Measurements from ENCODE around the gene SCG5.
"Not testable (repeated sequence)": the region's sequence is repeated elsewhere in the genome, so short reads cannot be mapped to it uniquely, and the experiment has no call there.

SCG5 gene

GRCh38 chr15:32641517-32642059 is at the start of gene SCG5:
SCG5 (plus strand) TSS chr15:32641710; CDS start chr15:32643593, 1,883 bp downstream.
- H4K20me1 ChIP-seq (ENCODE audit: insufficient read depth): no peaks in the 10 kb centered on the region
- no peak within 1 kb of the TSS for H3K4me2 ChIP-seq

GRCh38 chr15:32593151-32593550 is 48.4 kb upstream of the SCG5 start, which contains the start of gene GOLGA8N:
GOLGA8N (plus strand) TSS chr15:32593456.
- H3K36me3 ChIP-seq (ENCODE audit: insufficient read depth); H3K9ac ChIP-seq; H3K27me3 ChIP-seq (ENCODE audit: insufficient read depth, low read depth); H3K79me2 ChIP-seq (ENCODE audit: insufficient read depth, low read depth); H3K4me3 ChIP-seq (IDR thresholded peaks at IDR 0.05; ENCODE audit: insufficient read depth, low read depth, low read length); H4K20me1 ChIP-seq (ENCODE audit: insufficient read depth); H3K27ac ChIP-seq; H3K4me1 ChIP-seq (ENCODE audit: low read depth, poor library complexity, severe bottlenecking); H2AFZ ChIP-seq (ENCODE audit: low read depth); H3K4me2 ChIP-seq: not testable (repeated sequence)

More at GRCh38 chr15:32641517-32642059, at the start of gene SCG5:
- no peak within 1 kb of the TSS for H3K4me3 ChIP-seq (IDR thresholded peaks at IDR 0.05; ENCODE audit: insufficient read depth, low read depth, low read length)
- no peaks in the 10 kb centered on the region for H3K79me2 ChIP-seq (ENCODE audit: insufficient read depth, low read depth)
- TF ChIP-seq CTCF (conservative IDR thresholded peaks at IDR 0.05; ENCODE audit: low read depth, low read length): no peak
- no peak within 1 kb of the TSS for H2AFZ ChIP-seq (ENCODE audit: low read depth)
- peaks cover 6% of the 10 kb centered on the region; the same call in 1 of the 2 replicates for H3K36me3 ChIP-seq (ENCODE audit: insufficient read depth)
- H3K27me3 ChIP-seq (ENCODE audit: insufficient read depth, low read depth): no peaks in the 10 kb centered on the region
- no peak within 1 kb of the TSS for H3K9ac ChIP-seq
- no peak within 1 kb of the TSS for H3K27ac ChIP-seq
- H3K4me1 ChIP-seq (ENCODE audit: low read depth, poor library complexity, severe bottlenecking): no peaks in the 10 kb centered on the region

- not testable (repeated sequence) for H3K4me1 ChIP-seq (ENCODE audit: low read depth, poor library complexity, severe bottlenecking); H3K36me3 ChIP-seq (ENCODE audit: insufficient read depth); H3K4me3 ChIP-seq (IDR thresholded peaks at IDR 0.05; ENCODE audit: insufficient read depth, low read depth, low read length); H3K4me2 ChIP-seq; H3K79me2 ChIP-seq (ENCODE audit: insufficient read depth, low read depth); H3K27me3 ChIP-seq (ENCODE audit: insufficient read depth, low read depth); H2AFZ ChIP-seq (ENCODE audit: low read depth); H3K27ac ChIP-seq; H3K9ac ChIP-seq; H4K20me1 ChIP-seq (ENCODE audit: insufficient read depth)
Observed at GRCh38 chr15:32609518-32609917, 32.0 kb upstream of the SCG5 start.

- H2AFZ ChIP-seq (ENCODE audit: low read depth); H4K20me1 ChIP-seq (ENCODE audit: insufficient read depth); H3K4me2 ChIP-seq; H3K4me1 ChIP-seq (ENCODE audit: low read depth, poor library complexity, severe bottlenecking); H3K4me3 ChIP-seq (IDR thresholded peaks at IDR 0.05; ENCODE audit: insufficient read depth, low read depth, low read length); H3K9ac ChIP-seq; H3K27me3 ChIP-seq (ENCODE audit: insufficient read depth, low read depth); H3K36me3 ChIP-seq (ENCODE audit: insufficient read depth); H3K79me2 ChIP-seq (ENCODE audit: insufficient read depth, low read depth); H3K27ac ChIP-seq: not testable (repeated sequence)
Observed at GRCh38 chr15:32610719-32611118, 30.8 kb upstream of the SCG5 start.

GRCh38 chr15:32614712-32615050 is 26.8 kb upstream of the SCG5 start:
- peak overlapping the region; percentile 48; the same call in 1 of the 2 replicates for H2AFZ ChIP-seq (ENCODE audit: low read depth)
- H3K79me2 ChIP-seq (ENCODE audit: insufficient read depth, low read depth): peaks cover 40% of the 10 kb centered on the region
- peak overlapping the region; percentile 82; the same call in 1 of the 2 replicates for H3K9ac ChIP-seq

GRCh38 chr15:32615051-32615870 is 26.2 kb upstream of the SCG5 start, which contains the start of gene ARHGAP11A:
ARHGAP11A (plus strand) TSS chr15:32615504; CDS start chr15:32616212, 708 bp downstream.
- Histone ChIP-seq H2AFZ (ENCODE audit: low read depth) (peak within 1 kb of the TSS; percentile 66), H3K4me1 (ENCODE audit: low read depth, poor library complexity, severe bottlenecking) (peaks cover 20% of the 10 kb centered on the region), H3K4me2 (peak within 1 kb of the TSS; percentile 76; the same call in 1 of the 2 replicates), H3K9ac (peak within 1 kb of the TSS; percentile 82), H3K79me2 (ENCODE audit: insufficient read depth, low read depth) (peaks cover 45% of the 10 kb centered on the region), H3K27ac (peak within 1 kb of the TSS; percentile 85)
- H3K4me3 ChIP-seq (IDR thresholded peaks at IDR 0.05; ENCODE audit: insufficient read depth, low read depth, low read length); H4K20me1 ChIP-seq (ENCODE audit: insufficient read depth); H3K36me3 ChIP-seq (ENCODE audit: insufficient read depth); H3K27me3 ChIP-seq (ENCODE audit: insufficient read depth, low read depth): not testable (repeated sequence)

More at GRCh38 chr15:32614712-32615050, 26.8 kb upstream of the SCG5 start:
- not testable (repeated sequence) for H3K27me3 ChIP-seq (ENCODE audit: insufficient read depth, low read depth); H3K36me3 ChIP-seq (ENCODE audit: insufficient read depth); H4K20me1 ChIP-seq (ENCODE audit: insufficient read depth); H3K4me3 ChIP-seq (IDR thresholded peaks at IDR 0.05; ENCODE audit: insufficient read depth, low read depth, low read length); H3K4me2 ChIP-seq
- Histone ChIP-seq H3K4me1 (ENCODE audit: low read depth, poor library complexity, severe bottlenecking) (peaks cover 20% of the 10 kb centered on the region), H3K27ac (peak overlapping the region; percentile 85; the same call in 1 of the 2 replicates)

- H3K4me1 ChIP-seq (ENCODE audit: low read depth, poor library complexity, severe bottlenecking): peaks cover 20% of the 10 kb centered on the region
- peaks cover 49% of the 10 kb centered on the region for H3K79me2 ChIP-seq (ENCODE audit: insufficient read depth, low read depth)
Observed at GRCh38 chr15:32615871-32616426, 25.6 kb upstream of the SCG5 start.

More at GRCh38 chr15:32615871-32616426, 25.6 kb upstream of the SCG5 start:
- Histone ChIP-seq H3K27ac (peak overlapping the region; percentile 85), H2AFZ (ENCODE audit: low read depth) (peak overlapping the region; percentile 66), H3K4me2 (peak overlapping the region; percentile 76; the same call in 1 of the 2 replicates), H3K9ac (peak overlapping the region; percentile 82)
- not testable (repeated sequence) for H3K4me3 ChIP-seq (IDR thresholded peaks at IDR 0.05; ENCODE audit: insufficient read depth, low read depth, low read length); H4K20me1 ChIP-seq (ENCODE audit: insufficient read depth); H3K36me3 ChIP-seq (ENCODE audit: insufficient read depth); H3K27me3 ChIP-seq (ENCODE audit: insufficient read depth, low read depth)
